ENCODE measurements around the gene GZMA.
"Not testable (repeated sequence)": the region's sequence is repeated elsewhere in the genome, so short reads cannot be mapped to it uniquely, and the experiment has no call there.

The GZMA gene

GRCh38 chr5:55066277-55066676 lies 36.2 kb upstream of the GZMA start:
- no peak for TF ChIP-seq CTCF (IDR thresholded peaks at IDR 0.05; ENCODE audit: extremely low read depth, insufficient read depth, missing control alignments)
- in situ Hi-C loops (cut with MboI; ENCODE audit: low pct_unique_long_range_greater_than_20kb, low sequenced_read_pairs, unreplicated experiment) = no loop called here

GRCh38 chr5:55070968-55071367 lies 31.5 kb upstream of the GZMA start:
- no peak for DNase-seq (ENCODE audit: low spot score)
- no peak for TF ChIP-seq CTCF (IDR thresholded peaks at IDR 0.05; ENCODE audit: extremely low read depth, insufficient read depth, missing control alignments)
- in situ Hi-C loops (cut with MboI; ENCODE audit: low pct_unique_long_range_greater_than_20kb, low sequenced_read_pairs, unreplicated experiment) = no loop called here

More at GRCh38 chr5:55066277-55066676, 36.2 kb upstream of the GZMA start:
- DNase-seq (ENCODE audit: low spot score) = no peak

GRCh38 chr5:55071413-55071812 lies 31.0 kb upstream of the GZMA start:
- no peak for DNase-seq (ENCODE audit: low spot score)
- in situ Hi-C loops (cut with MboI; ENCODE audit: low pct_unique_long_range_greater_than_20kb, low sequenced_read_pairs, unreplicated experiment) = no loop called here
- TF ChIP-seq CTCF (IDR thresholded peaks at IDR 0.05; ENCODE audit: extremely low read depth, insufficient read depth, missing control alignments) = no peak

- in situ Hi-C loops (cut with MboI; ENCODE audit: low pct_unique_long_range_greater_than_20kb, low sequenced_read_pairs, unreplicated experiment) = no loop called here
- DNase-seq (ENCODE audit: low spot score) = peak; percentile 18
- no peak for TF ChIP-seq CTCF (IDR thresholded peaks at IDR 0.05; ENCODE audit: extremely low read depth, insufficient read depth, missing control alignments)
Observed at GRCh38 chr5:55072666-55073065, 29.8 kb upstream of the GZMA start.

GRCh38 chr5:55073211-55073610 lies 29.2 kb upstream of the GZMA start:
- in situ Hi-C loops (cut with MboI; ENCODE audit: low pct_unique_long_range_greater_than_20kb, low sequenced_read_pairs, unreplicated experiment) = no loop called here
- no peak for TF ChIP-seq CTCF (IDR thresholded peaks at IDR 0.05; ENCODE audit: extremely low read depth, insufficient read depth, missing control alignments)
- no peak for DNase-seq (ENCODE audit: low spot score)

GRCh38 chr5:55081541-55081940 lies 20.9 kb upstream of the GZMA start:
- DNase-seq (ENCODE audit: low spot score) = no peak
- no peak for TF ChIP-seq CTCF (IDR thresholded peaks at IDR 0.05; ENCODE audit: extremely low read depth, insufficient read depth, missing control alignments)
- in situ Hi-C loops (cut with MboI; ENCODE audit: low pct_unique_long_range_greater_than_20kb, low sequenced_read_pairs, unreplicated experiment) = no loop called here

- DNase-seq (ENCODE audit: low spot score); in situ Hi-C loops (cut with MboI; ENCODE audit: low pct_unique_long_range_greater_than_20kb, low sequenced_read_pairs, unreplicated experiment): not testable (repeated sequence)
Observed at GRCh38 chr5:55089301-55089700, 13.1 kb upstream of the GZMA start.

- not testable (repeated sequence) for DNase-seq (ENCODE audit: low spot score)
Observed at GRCh38 chr5:55091011-55091410, 11.4 kb upstream of the GZMA start.

More at GRCh38 chr5:55091011-55091410, 11.4 kb upstream of the GZMA start:
- in situ Hi-C loops (cut with MboI; ENCODE audit: low pct_unique_long_range_greater_than_20kb, low sequenced_read_pairs, unreplicated experiment) = not testable (repeated sequence)
